Parathyroid adenoma (tissue), 2 donors: ENCODE results near the gene KCTD17.

Experiments
- H2AFZ ChIP-seq: fragments of 300-600 bp; sonication (generic); one replicate; pipeline ENCODE4 v1.7.0; 2017; ENCODE audit warnings: antibody characterized with exemption, mild to moderate bottlenecking
- H3K27ac ChIP-seq: fragments of 300-600 bp; sonication (generic); one replicate; pipeline ENCODE4 v1.7.0; 2017
- H3K27me3 ChIP-seq: fragments of 300-600 bp; sonication (generic); one replicate; pipeline ENCODE4 v1.7.0; 2017; ENCODE audit warnings: low read length; ENCODE audit not compliant: control insufficient read depth, insufficient read depth
- H3K36me3 ChIP-seq: fragments of 300-600 bp; sonication (generic); one replicate; pipeline ENCODE4 v1.7.0; 2017; ENCODE audit warnings: low read length; ENCODE audit not compliant: control insufficient read depth, insufficient read depth
- H3K4me1 ChIP-seq: fragments of 300-600 bp; sonication (generic); one replicate; pipeline ENCODE4 v1.7.0; 2017; ENCODE audit warnings: control low read depth
- H3K4me2 ChIP-seq: fragments of 300-600 bp; sonication (generic); one replicate; pipeline ENCODE4 v1.7.0; 2017; ENCODE audit warnings: low read length
- H3K4me3 ChIP-seq: fragments of 300-600 bp; sonication (generic); one replicate; pipeline ENCODE4 v1.7.0; 2017; ENCODE audit warnings: low read depth, low read length
- H3K79me2 ChIP-seq: fragments of 300-600 bp; sonication (generic); one replicate; pipeline ENCODE4 v1.7.0; 2017; ENCODE audit warnings: control low read depth
- H3K9ac ChIP-seq: fragments of 300-600 bp; sonication (generic); one replicate; pipeline ENCODE4 v1.7.0; 2017; ENCODE audit warnings: mild to moderate bottlenecking
- H3K9me3 ChIP-seq: fragments of 300-600 bp; sonication (generic); one replicate; pipeline ENCODE4 v1.7.0; 2017; ENCODE audit warnings: low read length; ENCODE audit not compliant: control insufficient read depth
- TF ChIP-seq, protein P1 (sequence below): fragments of 300-600 bp; sonication (generic); IDR thresholded peaks from one replicate; pipeline ENCODE4 v1.7.0; 2017; ENCODE audit warnings: antibody characterized with exemption, mild to moderate bottlenecking
- donor health status: primary hyperparathyroidism.

KCTD17 gene

DNA sequence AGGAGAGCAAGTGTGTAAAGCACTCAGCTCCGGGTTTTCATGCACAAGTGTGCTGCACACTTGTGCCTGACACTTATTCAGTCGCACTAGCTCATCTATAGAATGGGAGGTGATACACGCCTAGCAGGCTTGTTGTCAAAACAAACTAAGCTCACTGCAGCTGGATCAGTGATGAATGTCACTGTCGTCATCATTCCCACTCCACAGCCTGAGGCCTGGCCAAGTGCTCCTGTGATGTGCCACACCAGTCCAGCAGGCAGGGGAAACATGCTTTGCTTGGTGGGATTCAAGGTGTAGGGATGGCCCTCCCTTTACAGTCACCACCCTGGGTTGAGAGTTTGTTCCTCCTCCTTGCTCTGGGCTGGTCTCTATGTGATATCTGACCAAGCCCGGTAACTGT lies 25.2 kb upstream of the KCTD17 start:
- no peak overlapping the region for H2AFZ ChIP-seq
- H3K79me2 ChIP-seq: no peaks in the 10 kb centered on the region
- H3K27me3 ChIP-seq: no peaks in the 10 kb centered on the region
- H3K9ac ChIP-seq: no peak overlapping the region
- H3K4me3 ChIP-seq: no peak overlapping the region
- TF ChIP-seq, protein P1, sequence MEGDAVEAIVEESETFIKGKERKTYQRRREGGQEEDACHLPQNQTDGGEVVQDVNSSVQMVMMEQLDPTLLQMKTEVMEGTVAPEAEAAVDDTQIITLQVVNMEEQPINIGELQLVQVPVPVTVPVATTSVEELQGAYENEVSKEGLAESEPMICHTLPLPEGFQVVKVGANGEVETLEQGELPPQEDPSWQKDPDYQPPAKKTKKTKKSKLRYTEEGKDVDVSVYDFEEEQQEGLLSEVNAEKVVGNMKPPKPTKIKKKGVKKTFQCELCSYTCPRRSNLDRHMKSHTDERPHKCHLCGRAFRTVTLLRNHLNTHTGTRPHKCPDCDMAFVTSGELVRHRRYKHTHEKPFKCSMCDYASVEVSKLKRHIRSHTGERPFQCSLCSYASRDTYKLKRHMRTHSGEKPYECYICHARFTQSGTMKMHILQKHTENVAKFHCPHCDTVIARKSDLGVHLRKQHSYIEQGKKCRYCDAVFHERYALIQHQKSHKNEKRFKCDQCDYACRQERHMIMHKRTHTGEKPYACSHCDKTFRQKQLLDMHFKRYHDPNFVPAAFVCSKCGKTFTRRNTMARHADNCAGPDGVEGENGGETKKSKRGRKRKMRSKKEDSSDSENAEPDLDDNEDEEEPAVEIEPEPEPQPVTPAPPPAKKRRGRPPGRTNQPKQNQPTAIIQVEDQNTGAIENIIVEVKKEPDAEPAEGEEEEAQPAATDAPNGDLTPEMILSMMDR: no peak
- H3K36me3 ChIP-seq: no peaks in the 10 kb centered on the region
- no peak overlapping the region for H3K4me2 ChIP-seq
- H3K27ac ChIP-seq: no peak overlapping the region
- no peaks in the 10 kb centered on the region for H3K9me3 ChIP-seq
- H3K4me1 ChIP-seq: no peaks in the 10 kb centered on the region

DNA sequence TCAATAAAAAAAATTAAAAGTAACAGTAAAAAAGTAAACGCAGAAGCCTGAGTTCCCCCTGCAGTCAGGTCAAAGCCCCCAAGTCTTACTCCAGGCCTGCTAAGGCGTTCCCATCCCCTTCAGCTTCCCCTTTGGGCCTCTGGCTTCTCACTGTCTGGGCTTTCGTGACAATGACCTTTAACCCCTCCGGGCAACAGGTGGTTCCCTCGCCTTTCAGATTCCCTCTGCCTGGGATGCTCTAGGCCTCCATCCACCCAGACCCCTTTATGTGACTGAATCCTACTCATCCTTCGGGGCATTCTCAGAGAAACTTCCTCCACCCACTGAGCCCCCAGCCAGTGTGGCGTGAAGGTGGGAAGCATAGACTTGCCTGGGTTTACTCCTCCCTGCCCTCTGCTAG lies 24.0 kb upstream of the KCTD17 start:
- Histone ChIP-seq H3K79me2 (no peaks in the 10 kb centered on the region), H3K9ac (no peak overlapping the region), H3K4me2 (no peak overlapping the region), H3K27ac (no peak overlapping the region), H2AFZ (no peak overlapping the region), H3K27me3 (no peaks in the 10 kb centered on the region), H3K4me1 (no peaks in the 10 kb centered on the region), H3K9me3 (no peaks in the 10 kb centered on the region), H3K36me3 (no peaks in the 10 kb centered on the region), H3K4me3 (no peak overlapping the region)
- TF ChIP-seq, protein P1: no peak

DNA sequence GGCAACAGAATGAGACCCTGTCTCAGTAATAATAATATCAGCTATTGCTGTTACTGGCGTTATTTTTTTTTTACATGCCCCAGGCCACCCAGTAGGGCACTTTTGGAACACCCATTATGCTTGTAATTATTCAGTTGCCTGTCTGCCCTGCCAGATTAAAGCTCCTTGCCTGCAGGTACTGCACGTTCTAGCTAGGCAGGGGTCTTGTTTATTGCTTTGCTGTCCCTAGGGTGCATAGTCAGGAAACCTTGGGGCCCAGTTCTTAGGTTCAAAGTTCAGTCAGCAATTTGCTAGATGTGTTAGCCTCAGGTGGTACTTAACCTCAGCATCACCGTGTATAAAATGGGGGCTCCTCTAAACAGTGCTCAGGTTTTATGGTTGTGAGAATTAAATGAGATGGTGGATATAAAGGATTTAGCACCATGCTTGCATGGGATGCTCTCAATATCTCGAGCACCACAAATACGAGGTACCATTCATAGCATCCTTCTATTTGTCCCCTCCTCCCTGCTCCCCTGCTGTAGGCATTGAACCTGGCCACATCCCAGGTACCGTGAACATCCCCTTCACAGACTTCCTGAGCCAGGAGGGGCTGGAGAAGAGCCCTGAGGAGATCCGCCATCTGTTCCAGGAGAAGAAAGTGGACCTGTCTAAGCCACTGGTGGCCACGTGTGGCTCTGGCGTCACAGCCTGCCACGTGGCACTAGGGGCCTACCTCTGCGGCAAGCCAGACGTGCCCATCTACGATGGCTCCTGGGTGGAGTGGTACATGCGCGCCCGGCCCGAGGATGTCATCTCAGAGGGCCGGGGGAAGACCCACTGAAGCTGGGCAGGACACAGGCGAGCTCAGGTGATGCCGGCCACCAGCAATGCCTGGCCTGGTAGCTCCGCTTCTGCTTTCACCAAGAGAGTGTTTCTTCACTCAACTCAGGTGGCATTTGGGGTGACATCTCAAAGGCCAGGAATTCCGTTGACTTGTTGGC lies 22.6 kb upstream of the KCTD17 start:
- TF ChIP-seq, protein P1: no peak
- Histone ChIP-seq H3K27ac (no peak overlapping the region), H2AFZ (no peak overlapping the region), H3K36me3 (no peaks in the 10 kb centered on the region), H3K4me2 (no peak overlapping the region), H3K27me3 (no peaks in the 10 kb centered on the region), H3K4me3 (no peak overlapping the region), H3K9ac (no peak overlapping the region), H3K4me1 (no peaks in the 10 kb centered on the region), H3K79me2 (no peaks in the 10 kb centered on the region), H3K9me3 (no peaks in the 10 kb centered on the region)

DNA sequence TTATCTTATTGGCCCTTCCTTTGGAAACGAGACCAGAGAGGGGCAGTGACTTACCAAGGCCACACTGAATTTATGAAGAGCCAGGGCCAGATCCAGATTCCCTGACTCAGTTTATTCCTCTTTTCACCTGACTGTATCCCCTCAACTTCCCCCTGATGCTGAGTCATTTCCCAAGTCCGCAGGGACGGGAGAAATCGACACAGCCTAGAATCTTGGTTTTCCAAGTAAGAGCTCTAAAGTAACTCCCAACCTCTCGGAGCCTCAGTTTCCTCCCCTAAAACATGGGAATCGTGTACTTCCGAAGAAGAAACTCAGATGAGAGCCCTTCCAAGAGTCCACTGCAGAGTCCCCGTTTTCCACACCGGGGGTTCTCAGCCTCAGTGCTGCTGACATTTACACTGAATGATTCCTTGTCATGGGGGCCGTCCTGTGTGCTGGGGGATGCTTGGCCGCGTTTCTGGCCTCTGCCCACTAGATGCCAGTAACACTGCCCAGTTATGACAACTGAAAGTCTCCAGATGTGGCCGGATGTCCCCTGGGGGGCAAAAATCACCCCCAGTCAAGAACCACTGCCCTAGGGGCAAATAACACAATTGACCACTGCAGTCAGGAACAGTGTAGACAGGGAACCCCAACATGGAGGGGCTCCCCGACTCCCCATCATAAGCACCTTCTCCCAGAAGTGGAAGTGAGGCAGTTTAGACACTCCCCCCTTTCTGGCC lies 20.8 kb upstream of the KCTD17 start:
- no peak overlapping the region for H3K9ac ChIP-seq
- H3K27me3 ChIP-seq: no peaks in the 10 kb centered on the region

More for the DNA sequence above, 20.8 kb upstream of the KCTD17 start:
- no peak overlapping the region for H2AFZ ChIP-seq
- TF ChIP-seq, protein P1: no peak
- H3K9me3 ChIP-seq: no peaks in the 10 kb centered on the region
- no peaks in the 10 kb centered on the region for H3K79me2 ChIP-seq
- no peaks in the 10 kb centered on the region for H3K4me1 ChIP-seq
- H3K4me2 ChIP-seq: no peak overlapping the region
- H3K27ac ChIP-seq: no peak overlapping the region
- no peak overlapping the region for H3K4me3 ChIP-seq
- H3K36me3 ChIP-seq: no peaks in the 10 kb centered on the region
